Stimulated activated memory B cell treated with anti-CD40 and anti-IgM and Interleukin-4, amounts not matched to agents 10 μg/mL and 1 μg/mL and 100 μg/mL, for 72 hours (primary cell): ENCODE results near the gene FAM229A.
A peak's percentile ranks its signal among the peaks of the same experiment; 100 is the strongest.

Source experiments
- ATAC-seq: fragments of 150-1000 bp; cut with Tn5 transposase; 2 replicates; pipeline ENCODE4 v1.10.0; 2021
- H3K27ac Mint-ChIP-seq: one replicate; pipeline ENCODE4 v1.8.0; 2022; ENCODE audit warnings: mild to moderate bottlenecking, mixed read lengths
- H3K27me3 Mint-ChIP-seq: one replicate; pipeline ENCODE4 v1.8.0; 2022; ENCODE audit warnings: mixed read lengths
- H3K36me3 Mint-ChIP-seq: one replicate; pipeline ENCODE4 v1.8.0; 2022; ENCODE audit warnings: mixed read lengths
- H3K4me1 Mint-ChIP-seq: one replicate; pipeline ENCODE4 v1.8.0; 2022; ENCODE audit warnings: mixed read lengths
- H3K4me3 Mint-ChIP-seq: one replicate; pipeline ENCODE4 v1.8.0; 2022; ENCODE audit warnings: mild to moderate bottlenecking, moderate library complexity, mixed read lengths
- H3K9me3 Mint-ChIP-seq: one replicate; pipeline ENCODE4 v1.8.0; 2022; ENCODE audit warnings: mixed read lengths

FAM229A gene

GRCh38 chr1:32331549-32331948 is 30.7 kb downstream of the FAM229A start:
- H3K4me1 Mint-ChIP-seq, result peaks cover 49% of the 10 kb centered on the region

DNA sequence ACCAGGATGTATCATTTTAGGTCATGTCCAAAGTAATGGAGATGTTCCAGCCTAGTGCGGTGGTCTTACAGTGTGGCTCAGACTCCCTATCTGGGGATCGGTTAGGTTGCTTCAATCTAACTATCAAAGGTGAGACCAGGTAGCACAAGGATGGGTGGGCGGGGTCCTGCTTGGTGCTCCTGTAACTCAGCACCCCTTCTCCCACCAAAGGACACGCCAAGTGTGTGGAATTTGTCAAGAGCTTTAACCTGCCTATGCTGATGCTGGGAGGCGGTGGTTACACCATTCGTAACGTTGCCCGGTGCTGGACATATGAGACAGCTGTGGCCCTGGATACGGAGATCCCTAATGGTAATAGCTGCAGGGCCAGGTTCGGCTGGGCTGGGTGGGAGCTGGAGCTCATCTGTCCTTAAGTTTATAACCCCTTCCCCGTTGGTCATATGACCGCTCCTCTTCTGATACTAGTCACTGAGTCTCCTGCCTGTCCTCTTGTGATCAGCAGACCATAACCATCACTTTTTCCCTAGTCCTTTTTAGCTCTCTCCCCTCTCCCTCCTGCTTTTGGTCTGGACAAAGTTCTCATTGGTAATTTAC is 31.6 kb downstream of the FAM229A start:
- Mint-ChIP-seq H3K27ac (peak overlapping the region; percentile 45), H3K4me3 (no peak overlapping the region), H3K27me3 (no peaks in the 10 kb centered on the region), H3K4me1 (peaks cover 48% of the 10 kb centered on the region), H3K36me3 (peaks cover 48% of the 10 kb centered on the region), H3K9me3 (no peaks in the 10 kb centered on the region)
- no peak for ATAC-seq

More at GRCh38 chr1:32331549-32331948, 30.7 kb downstream of the FAM229A start:
- peak overlapping the region; percentile 40 for H3K27ac Mint-ChIP-seq
- peaks cover 47% of the 10 kb centered on the region for H3K36me3 Mint-ChIP-seq
- no peak overlapping the region for H3K4me3 Mint-ChIP-seq
- no peak for ATAC-seq
- H3K27me3 Mint-ChIP-seq, result no peaks in the 10 kb centered on the region
- H3K9me3 Mint-ChIP-seq, result no peaks in the 10 kb centered on the region

GRCh38 chr1:32329931-32330466 is 32.3 kb downstream of the FAM229A start:
- Mint-ChIP-seq H3K9me3 (no peaks in the 10 kb centered on the region), H3K27me3 (no peaks in the 10 kb centered on the region), H3K4me1 (peaks cover 46% of the 10 kb centered on the region), H3K4me3 (no peak overlapping the region), H3K36me3 (peaks cover 55% of the 10 kb centered on the region), H3K27ac (peak overlapping the region; percentile 45)
- peak; percentile 10 for ATAC-seq

DNA sequence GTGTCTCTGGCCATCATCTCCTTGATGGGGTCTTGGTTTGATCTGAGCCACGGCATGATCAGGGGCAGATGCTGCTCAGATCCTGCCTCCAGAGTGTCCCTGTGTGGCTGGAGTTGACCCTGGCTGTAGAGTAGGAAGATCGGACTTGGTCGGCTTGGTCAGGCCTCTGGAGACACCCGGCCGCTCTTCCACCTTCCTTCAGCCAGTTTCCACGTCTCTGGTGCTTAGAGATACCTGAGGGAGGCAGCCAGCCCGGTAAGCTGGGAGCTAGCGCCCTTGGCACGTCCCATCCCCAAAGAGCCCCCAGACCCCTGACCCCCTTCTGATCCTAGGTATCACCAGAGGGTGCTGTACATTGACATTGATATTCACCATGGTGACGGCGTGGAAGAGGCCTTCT is 35.1 kb downstream of the FAM229A start:
- Mint-ChIP-seq H3K27ac (no peak overlapping the region), H3K9me3 (no peaks in the 10 kb centered on the region), H3K36me3 (peaks cover 51% of the 10 kb centered on the region), H3K27me3 (no peaks in the 10 kb centered on the region), H3K4me1 (peaks cover 46% of the 10 kb centered on the region), H3K4me3 (no peak overlapping the region)
- no peak for ATAC-seq

DNA sequence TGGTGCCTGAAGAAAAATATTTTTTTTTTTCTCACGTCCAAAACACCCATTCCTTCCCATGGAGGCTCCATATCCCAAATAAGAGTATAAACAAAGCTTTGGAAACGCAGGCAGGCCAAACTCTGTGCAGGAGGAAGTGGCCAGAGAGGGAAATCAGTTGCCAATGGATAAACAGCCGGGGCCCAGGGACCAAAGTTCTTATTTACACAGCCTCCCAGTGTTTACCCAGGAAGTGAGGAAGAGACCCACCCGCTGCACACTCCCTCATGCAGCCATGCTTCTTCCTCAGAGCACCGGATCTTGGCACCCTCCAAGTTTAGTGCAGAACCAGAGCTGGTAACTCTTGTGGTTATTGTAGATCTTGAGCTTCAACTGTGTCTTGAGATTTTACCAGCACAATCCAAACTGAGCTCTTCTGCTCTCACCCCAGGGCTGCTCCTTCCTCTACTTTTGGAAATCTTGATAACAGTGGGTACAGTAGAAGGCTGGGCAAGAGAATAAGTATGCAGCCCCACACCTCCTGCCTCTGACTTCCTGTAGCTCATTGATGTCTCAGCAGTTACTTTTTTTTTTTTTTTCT is 40.5 kb downstream of the FAM229A start:
- H3K9me3 Mint-ChIP-seq, result no peaks in the 10 kb centered on the region
- H3K27me3 Mint-ChIP-seq, result no peaks in the 10 kb centered on the region
- peaks cover 55% of the 10 kb centered on the region for H3K4me1 Mint-ChIP-seq
- peak; percentile 55 for ATAC-seq
- H3K27ac Mint-ChIP-seq, result peak overlapping the region; percentile 86
- peaks cover 25% of the 10 kb centered on the region for H3K36me3 Mint-ChIP-seq
- peak overlapping the region; percentile 46 for H3K4me3 Mint-ChIP-seq

GRCh38 chr1:32318127-32318869 is 44.0 kb downstream of the FAM229A start:
- Mint-ChIP-seq H3K27me3 (no peaks in the 10 kb centered on the region), H3K4me3 (no peak overlapping the region), H3K36me3 (peaks cover 25% of the 10 kb centered on the region), H3K27ac (peak overlapping the region; percentile 94), H3K4me1 (peaks cover 62% of the 10 kb centered on the region), H3K9me3 (no peaks in the 10 kb centered on the region)
- no peak for ATAC-seq

DNA sequence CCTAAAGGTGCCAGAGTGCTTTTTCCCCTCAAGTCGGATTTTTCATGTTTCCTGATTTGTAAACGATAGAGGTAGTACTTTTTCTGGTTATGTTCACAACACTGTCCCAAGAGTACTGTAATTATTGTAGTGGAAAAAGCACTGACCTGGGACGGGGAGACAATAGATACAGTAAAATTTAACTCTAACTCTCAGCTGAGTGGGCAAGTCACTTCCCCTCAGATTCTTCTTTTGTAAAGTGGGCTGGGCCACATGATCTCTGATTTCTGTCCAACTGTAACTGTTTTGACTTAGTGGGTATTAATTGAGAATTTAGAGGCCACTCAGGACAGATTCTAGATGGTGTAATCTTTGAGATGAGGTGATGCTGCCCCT is 45.4 kb downstream of the FAM229A start:
- no peaks in the 10 kb centered on the region for H3K27me3 Mint-ChIP-seq
- peak overlapping the region; percentile 75 for H3K4me3 Mint-ChIP-seq
- ATAC-seq, result peak; percentile 92
- H3K27ac Mint-ChIP-seq, result peak overlapping the region; percentile 94
- H3K4me1 Mint-ChIP-seq, result peaks cover 51% of the 10 kb centered on the region
- H3K36me3 Mint-ChIP-seq, result peaks cover 30% of the 10 kb centered on the region
- no peaks in the 10 kb centered on the region for H3K9me3 Mint-ChIP-seq

DNA sequence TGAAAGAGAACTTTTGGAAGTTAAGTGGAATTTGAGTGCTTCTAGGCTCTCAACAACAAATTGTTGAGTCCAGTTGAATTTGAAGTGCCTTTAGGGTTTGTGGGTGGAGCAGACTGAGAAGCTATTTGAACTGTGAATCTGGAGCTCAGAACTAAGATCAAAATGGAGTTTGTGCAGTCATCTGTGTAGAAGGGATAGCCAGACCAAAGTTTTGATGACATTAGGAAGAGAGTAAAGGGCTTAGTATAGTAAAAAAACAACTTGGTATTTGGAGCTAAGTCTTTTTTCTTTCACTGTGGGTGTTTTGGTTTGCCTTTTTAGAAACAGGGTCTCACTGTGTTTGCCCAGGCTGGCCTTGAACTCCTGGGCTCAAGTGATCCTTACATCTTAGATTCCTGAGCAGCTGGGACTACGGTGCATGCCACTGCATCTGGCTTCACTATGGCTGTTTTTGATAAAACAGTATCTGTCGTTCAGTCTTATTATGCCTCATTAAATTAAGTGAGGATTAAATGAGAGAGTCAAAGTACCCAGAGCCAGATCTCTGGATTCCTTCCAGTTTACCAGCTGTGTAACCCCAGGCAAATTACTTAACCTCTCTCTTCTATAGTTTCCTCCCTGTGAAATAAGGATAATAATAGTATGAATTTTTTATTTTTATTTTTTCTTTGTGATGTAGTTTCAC is 50.4 kb downstream of the FAM229A start:
- Mint-ChIP-seq H3K27me3 (no peaks in the 10 kb centered on the region), H3K27ac (peak overlapping the region; percentile 72), H3K4me3 (no peak overlapping the region), H3K4me1 (peaks cover 71% of the 10 kb centered on the region), H3K36me3 (peaks cover 50% of the 10 kb centered on the region), H3K9me3 (no peaks in the 10 kb centered on the region)
- ATAC-seq, result no peak
